SK-N-SH treated with all-trans-retinoic acid at 6 μM for 48 hours (cell line): ENCODE measurements around the gene IP6K2.
"Not testable (repeated sequence)": the region's sequence is repeated elsewhere in the genome, so short reads cannot be mapped to it uniquely, and the experiment has no call there.

Source experiments
- ATAC-seq: fragments of 200-7000 bp; cut with Tn5 transposase; 3 replicates; pipeline ENCODE4 v1.9.1; 2020; ENCODE audit warnings: mild to moderate bottlenecking, moderate library complexity
- ARNTL ChIP-seq: fragments of 450-650 bp; formaldehyde crosslinking; IDR thresholded peaks from 2 replicates; pipeline ENCODE4 v1.5.0; 2020; ENCODE audit warnings: low read depth, mild to moderate bottlenecking, moderate library complexity, borderline replicate concordance
- BACH2 ChIP-seq: fragments of 250-450 bp; sonication (Bioruptor Pico); IDR thresholded peaks from 2 replicates; pipeline ENCODE4 v1.9.0; 2021; ENCODE audit warnings: mild to moderate bottlenecking, borderline replicate concordance
- CSDC2 ChIP-seq: fragments of 250-450 bp; sonication (Bioruptor Pico); IDR thresholded peaks from 2 replicates; pipeline ENCODE4 v1.5.0; 2020; ENCODE audit warnings: mild to moderate bottlenecking, moderate library complexity
- ESRRG ChIP-seq: fragments of 250-450 bp; sonication (Bioruptor Pico); IDR thresholded peaks from 2 replicates; pipeline ENCODE4 v1.6.1; 2021; ENCODE audit warnings: mild to moderate bottlenecking
- OSR1 ChIP-seq: fragments of 250-450 bp; sonication (Bioruptor Pico); IDR thresholded peaks from 2 replicates; pipeline ENCODE4 v1.8.0; 2022; ENCODE audit warnings: moderate library complexity, mild to moderate bottlenecking, inconsistent platforms
- PPARA ChIP-seq: fragments of 250-450 bp; sonication (Bioruptor Pico); IDR thresholded peaks from 2 replicates; pipeline ENCODE4 v1.5.0; 2020; ENCODE audit warnings: mild to moderate bottlenecking, borderline replicate concordance
- TCF4 ChIP-seq: fragments of 250-450 bp; sonication (Bioruptor Pico); IDR thresholded peaks from 2 replicates; pipeline ENCODE4 v1.8.0; 2021; ENCODE audit warnings: mild to moderate bottlenecking, moderate library complexity, borderline replicate concordance
- TOX ChIP-seq: fragments of 250-450 bp; sonication (Bioruptor Pico); IDR thresholded peaks from 2 replicates; pipeline ENCODE4 v1.8.0; 2021; ENCODE audit warnings: mild to moderate bottlenecking, moderate library complexity, borderline replicate concordance
- ZC3H10 ChIP-seq: fragments of 250-450 bp; sonication (Bioruptor Pico); IDR thresholded peaks from 2 replicates; pipeline ENCODE4 v1.5.1; 2021; ENCODE audit warnings: mild to moderate bottlenecking, moderate library complexity
- ZNF565 ChIP-seq: fragments of 450-650 bp; formaldehyde crosslinking; conservative IDR thresholded peaks from 2 replicates; pipeline ENCODE4 v1.5.0; 2020; ENCODE audit warnings: low read depth, mild to moderate bottlenecking, moderate library complexity
- ZNF8 ChIP-seq: fragments of 450-650 bp; formaldehyde crosslinking; IDR thresholded peaks from 2 replicates; pipeline ENCODE4 v1.5.0; 2020; ENCODE audit warnings: mild to moderate bottlenecking, moderate library complexity
- TF ChIP-seq, protein P1 (sequence below): fragments of 250-450 bp; sonication (Bioruptor Pico); IDR thresholded peaks from 2 replicates; pipeline ENCODE4 v1.5.1; 2021; ENCODE audit warnings: mild to moderate bottlenecking, moderate library complexity
- TF ChIP-seq, protein P2 (sequence below): fragments of 250-450 bp; sonication (Bioruptor Pico); IDR thresholded peaks from 2 replicates; pipeline ENCODE4 v1.8.0; 2021; ENCODE audit warnings: low read depth, mild to moderate bottlenecking, moderate library complexity, borderline replicate concordance
- TF ChIP-seq, protein P3 (sequence below): fragments of 250-450 bp; sonication (Bioruptor Pico); IDR thresholded peaks from 2 replicates; pipeline ENCODE4 v1.5.1; 2020; ENCODE audit warnings: low read depth, mild to moderate bottlenecking, moderate library complexity

IP6K2 gene

GRCh38 chr3:48738926-48739616 lies 22.1 kb upstream of the IP6K2 start:
- no peak for ATAC-seq
- TF ChIP-seq ARNTL (CRISPR knock-in tag) (no peak), BACH2 (no peak), PPARA (CRISPR knock-in tag) (no peak), CSDC2 (CRISPR knock-in tag) (no peak), ZNF565 (CRISPR knock-in tag) (no peak), TOX (no peak), ESRRG (no peak), ZC3H10 (no peak), ZNF8 (CRISPR knock-in tag) (no peak)
- TF ChIP-seq, protein P1, sequence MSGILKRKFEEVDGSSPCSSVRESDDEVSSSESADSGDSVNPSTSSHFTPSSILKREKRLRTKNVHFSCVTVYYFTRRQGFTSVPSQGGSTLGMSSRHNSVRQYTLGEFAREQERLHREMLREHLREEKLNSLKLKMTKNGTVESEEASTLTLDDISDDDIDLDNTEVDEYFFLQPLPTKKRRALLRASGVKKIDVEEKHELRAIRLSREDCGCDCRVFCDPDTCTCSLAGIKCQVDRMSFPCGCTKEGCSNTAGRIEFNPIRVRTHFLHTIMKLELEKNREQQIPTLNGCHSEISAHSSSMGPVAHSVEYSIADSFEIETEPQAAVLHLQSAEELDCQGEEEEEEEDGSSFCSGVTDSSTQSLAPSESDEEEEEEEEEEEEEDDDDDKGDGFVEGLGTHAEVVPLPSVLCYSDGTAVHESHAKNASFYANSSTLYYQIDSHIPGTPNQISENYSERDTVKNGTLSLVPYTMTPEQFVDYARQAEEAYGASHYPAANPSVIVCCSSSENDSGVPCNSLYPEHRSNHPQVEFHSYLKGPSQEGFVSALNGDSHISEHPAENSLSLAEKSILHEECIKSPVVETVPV = no peak
- TF ChIP-seq, protein P2, sequence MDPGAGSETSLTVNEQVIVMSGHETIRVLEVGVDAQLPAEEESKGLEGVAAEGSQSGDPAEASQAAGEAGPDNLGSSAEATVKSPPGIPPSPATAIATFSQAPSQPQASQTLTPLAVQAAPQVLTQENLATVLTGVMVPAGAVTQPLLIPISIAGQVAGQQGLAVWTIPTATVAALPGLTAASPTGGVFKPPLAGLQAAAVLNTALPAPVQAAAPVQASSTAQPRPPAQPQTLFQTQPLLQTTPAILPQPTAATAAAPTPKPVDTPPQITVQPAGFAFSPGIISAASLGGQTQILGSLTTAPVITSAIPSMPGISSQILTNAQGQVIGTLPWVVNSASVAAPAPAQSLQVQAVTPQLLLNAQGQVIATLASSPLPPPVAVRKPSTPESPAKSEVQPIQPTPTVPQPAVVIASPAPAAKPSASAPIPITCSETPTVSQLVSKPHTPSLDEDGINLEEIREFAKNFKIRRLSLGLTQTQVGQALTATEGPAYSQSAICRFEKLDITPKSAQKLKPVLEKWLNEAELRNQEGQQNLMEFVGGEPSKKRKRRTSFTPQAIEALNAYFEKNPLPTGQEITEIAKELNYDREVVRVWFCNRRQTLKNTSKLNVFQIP (CRISPR knock-in tag) = no peak
- TF ChIP-seq, protein P3, sequence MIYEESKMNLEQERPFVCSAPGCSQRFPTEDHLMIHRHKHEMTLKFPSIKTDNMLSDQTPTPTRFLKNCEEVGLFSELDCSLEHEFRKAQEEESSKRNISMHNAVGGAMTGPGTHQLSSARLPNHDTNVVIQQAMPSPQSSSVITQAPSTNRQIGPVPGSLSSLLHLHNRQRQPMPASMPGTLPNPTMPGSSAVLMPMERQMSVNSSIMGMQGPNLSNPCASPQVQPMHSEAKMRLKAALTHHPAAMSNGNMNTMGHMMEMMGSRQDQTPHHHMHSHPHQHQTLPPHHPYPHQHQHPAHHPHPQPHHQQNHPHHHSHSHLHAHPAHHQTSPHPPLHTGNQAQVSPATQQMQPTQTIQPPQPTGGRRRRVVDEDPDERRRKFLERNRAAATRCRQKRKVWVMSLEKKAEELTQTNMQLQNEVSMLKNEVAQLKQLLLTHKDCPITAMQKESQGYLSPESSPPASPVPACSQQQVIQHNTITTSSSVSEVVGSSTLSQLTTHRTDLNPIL (CRISPR knock-in tag) = no peak

GRCh38 chr3:48738144-48738536 lies 21.1 kb upstream of the IP6K2 start:
- TF ChIP-seq, protein P1 = no peak
- TF ChIP-seq ZNF8 (CRISPR knock-in tag) = no peak
- TF ChIP-seq TCF4 (CRISPR knock-in tag) = no peak
- no peak for TF ChIP-seq ZNF565 (CRISPR knock-in tag)
- ATAC-seq = no peak

DNA sequence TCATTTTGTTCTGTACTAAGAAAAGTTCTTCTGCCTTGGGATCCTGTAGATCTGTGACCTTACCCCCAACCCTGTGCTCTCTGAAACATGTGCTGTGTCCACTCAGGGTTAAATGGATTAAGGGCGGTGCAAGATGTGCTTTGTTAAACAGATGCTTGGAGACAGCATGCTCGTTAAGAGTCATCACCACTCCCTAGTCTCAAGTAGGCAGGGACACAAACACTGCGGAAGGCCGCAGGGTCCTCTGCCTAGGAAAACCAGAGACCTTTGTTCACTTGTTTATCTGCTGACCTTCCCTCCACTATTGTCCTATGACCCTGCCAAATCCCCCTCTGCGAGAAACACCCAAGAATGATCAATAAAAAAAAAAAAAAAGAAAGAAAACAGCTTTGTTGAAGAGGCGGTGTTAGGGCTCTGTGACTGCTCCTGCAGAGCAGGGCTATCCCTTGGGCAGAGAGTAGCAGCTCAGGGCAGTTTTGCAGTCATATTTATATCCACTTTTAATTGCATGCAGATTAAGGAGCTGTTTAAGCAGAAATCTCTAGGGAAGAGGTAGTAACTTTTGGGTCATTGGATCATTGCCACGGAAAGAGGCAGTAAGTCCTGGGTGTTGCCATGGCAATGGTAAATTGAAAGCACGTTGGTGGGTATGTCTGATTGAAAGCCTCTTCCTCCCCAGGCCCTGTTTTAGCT lies 18.2 kb upstream of the IP6K2 start:
- ATAC-seq = not testable (repeated sequence)

GRCh38 chr3:48734541-48734940 lies 17.5 kb upstream of the IP6K2 start:
- not testable (repeated sequence) for ATAC-seq

DNA sequence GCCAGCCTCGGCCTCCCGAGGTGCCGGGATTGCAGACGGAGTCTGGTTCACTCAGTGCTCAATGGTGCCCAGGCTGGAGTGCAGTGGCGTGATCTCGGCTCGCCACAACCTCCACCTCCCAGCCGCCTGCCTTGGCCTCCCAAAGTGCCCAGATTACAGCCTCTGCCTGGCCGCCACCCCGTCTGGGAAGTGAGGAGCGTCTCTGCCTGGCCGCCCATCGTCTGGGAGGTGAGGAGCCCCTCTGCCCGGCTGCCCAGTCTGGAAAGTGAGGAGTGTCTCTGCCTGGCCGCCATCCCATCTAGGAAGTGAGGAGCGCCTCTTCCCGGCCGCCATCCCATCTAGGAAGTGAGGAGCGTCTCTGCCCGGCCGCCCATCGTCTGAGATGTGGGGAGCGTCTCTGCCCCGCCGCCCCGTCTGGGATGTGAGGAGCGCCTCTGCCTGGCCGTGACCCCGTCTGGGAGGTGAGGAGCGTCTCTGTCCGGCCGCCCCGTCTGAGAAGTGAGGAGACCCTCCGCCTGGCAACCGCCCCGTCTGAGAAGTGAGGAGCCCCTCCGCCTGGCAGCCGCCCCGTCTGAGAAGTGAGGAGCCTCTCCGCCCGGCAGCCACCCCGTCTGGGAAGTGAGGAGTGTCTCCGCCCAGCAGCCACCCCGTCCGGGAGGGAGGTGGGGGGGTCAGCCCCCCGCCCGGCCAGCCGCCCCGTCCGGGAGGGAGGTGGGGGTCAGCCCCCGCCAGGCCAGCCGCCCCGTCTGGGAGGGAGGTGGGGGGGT lies 16.9 kb upstream of the IP6K2 start:
- ATAC-seq = not testable (repeated sequence)

DNA sequence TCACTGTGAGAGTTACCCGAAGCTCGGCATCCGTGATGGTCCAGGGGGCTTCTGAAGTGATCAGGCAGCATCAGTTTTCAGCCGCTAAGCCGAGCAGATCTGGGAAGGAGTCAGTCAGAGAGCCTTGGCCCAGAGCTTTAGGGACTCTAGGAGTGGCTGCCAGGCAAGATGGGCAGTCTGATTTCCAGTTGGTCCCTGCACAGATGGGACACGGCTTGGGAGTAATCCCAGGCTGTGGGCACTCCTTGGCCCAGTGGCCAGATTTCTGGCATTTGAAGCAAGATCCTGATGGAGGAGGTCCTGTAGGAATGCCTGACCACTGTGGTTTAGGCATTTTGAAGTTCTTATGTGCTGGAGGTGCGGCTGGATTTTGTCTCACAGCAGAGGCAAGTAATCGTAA lies 10.5 kb upstream of the IP6K2 start:
- no peak for ATAC-seq
- TF ChIP-seq, protein P2 (CRISPR knock-in tag) = no peak
- TF ChIP-seq OSR1 (CRISPR knock-in tag) = no peak
- TF ChIP-seq BACH2 = no peak
- no peak for TF ChIP-seq ZC3H10
- no peak for TF ChIP-seq ESRRG

- not testable (repeated sequence) for ATAC-seq
These were observed 8.3 kb upstream of the IP6K2 start for GRCh38 chr3:48725185-48725855.
